HTERT RPE-1 (cell line): ENCODE measurements around the gene PURA.

ENCODE experiments used
- in situ Hi-C: fragments of 300-500 bp; cut with MboI; formaldehyde crosslinking; loops from 4 replicates; pipeline ENCODE4 v1.14.3; 2020; ENCODE audit warnings: low sequenced_read_pairs

PURA gene

DNA sequence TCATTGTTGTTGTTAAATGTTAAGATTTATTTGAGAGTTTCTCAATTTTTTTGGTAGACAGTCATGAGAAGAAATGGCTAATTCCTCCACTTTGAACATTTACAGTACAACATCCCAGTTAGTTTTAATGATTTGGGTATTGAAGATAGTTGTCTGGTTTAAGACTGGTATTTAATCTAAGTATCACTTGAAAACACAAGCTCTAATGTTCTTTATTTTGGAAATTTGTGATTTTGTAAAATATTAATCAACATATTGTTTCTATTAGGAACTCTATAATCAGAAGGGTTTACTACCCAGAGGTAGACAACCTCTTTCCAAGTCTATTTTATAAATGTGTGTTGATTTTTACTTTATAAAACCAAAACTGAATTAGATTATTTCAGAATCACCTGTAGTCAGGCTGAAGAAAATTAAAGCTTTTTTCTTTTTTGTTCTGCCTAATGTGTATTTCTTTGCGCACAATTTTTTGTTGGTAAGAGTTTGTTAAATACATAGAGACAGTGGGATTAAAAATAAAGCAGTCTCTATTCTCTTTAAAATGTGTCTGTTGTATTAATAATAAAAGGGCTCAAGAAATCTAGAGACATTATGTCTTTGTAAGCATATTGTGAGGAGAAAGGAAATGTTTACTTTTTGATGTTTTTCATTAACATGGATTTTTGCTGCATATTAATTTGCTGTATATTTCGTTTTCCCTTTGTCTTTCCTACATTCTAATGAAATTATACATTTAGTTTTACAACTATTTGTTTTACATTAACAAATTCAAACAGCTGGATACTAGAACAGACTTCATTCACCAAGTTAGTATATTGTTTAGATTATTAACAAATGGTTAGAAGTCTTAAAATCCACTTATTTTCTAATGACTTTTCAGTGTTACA, 3.9 kb upstream of the PURA start:
- in situ Hi-C loops, result no loop called here

- in situ Hi-C loops, result no loop called here
Observed at GRCh38 chr5:140110646-140110957, 3.3 kb upstream of the PURA start.

DNA sequence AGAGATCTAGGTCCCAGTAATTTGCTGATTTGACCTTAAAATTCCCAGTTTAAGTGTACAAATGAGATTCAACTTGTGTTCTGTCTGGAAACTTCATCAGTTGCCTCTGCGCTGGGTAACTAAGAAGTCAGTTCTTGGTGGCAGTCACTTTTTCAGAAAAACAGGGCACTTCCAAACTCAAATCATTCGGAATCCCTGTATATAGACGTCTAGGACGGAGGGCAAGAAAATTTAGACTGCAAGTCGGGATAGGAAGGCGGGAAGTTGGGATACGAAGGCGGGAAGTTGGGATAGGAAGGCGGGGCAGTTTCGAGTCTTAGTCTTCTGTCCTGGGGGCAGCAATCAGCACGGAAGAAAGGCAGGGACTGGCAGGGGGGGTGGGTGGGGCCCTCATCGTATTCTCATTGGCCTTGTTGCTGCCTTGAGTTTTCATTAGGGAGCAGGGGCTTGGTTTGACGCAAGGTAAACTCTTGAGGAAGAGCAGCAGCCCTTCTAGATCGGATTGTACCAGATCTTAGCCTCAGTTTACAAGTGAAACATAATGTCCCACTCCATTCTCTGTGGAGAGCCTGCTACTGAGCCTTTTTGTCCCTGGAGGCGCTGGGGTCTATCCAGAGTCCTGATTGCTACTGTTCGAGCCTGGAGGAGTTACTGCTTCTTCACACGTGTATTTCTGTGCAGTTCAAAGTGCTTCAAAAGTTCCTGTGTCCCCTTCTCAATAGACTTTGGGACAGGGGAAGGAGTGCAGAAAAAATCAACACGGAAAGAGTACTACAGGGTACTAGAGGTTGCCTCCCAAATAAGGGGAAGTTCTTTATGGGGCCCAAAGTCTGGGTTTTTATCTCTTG, 2.7 kb upstream of the PURA start:
- in situ Hi-C loops, result no loop called here

- in situ Hi-C loops, result no loop called here
Observed at GRCh38 chr5:140111859-140112551, 1.9 kb upstream of the PURA start.

DNA sequence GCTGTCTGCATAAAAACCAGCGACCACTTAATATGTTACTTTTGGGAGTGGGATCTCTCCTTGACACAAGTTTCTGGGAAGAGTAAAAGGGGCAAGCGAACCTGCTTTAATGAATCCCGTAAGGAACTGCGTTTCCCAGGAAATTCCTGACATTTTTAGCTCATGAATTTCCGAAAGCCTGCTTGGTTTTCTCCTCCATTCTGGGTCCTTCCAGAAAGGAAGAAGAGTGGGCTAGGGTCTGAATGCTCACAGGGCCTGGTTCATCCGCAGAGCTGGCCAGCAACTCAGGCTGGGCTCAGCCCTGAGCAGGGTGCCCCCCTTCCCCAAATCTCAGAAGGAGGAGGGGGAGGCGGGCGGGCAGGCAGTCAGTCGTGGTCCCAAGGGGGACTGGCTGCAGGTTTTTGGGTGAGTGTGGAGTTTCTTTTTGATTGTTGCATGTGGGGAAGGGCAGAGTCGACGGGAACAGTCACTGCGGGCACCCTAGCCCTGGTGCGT, 1.2 kb upstream of the PURA start:
- in situ Hi-C loops, result no loop called here

DNA sequence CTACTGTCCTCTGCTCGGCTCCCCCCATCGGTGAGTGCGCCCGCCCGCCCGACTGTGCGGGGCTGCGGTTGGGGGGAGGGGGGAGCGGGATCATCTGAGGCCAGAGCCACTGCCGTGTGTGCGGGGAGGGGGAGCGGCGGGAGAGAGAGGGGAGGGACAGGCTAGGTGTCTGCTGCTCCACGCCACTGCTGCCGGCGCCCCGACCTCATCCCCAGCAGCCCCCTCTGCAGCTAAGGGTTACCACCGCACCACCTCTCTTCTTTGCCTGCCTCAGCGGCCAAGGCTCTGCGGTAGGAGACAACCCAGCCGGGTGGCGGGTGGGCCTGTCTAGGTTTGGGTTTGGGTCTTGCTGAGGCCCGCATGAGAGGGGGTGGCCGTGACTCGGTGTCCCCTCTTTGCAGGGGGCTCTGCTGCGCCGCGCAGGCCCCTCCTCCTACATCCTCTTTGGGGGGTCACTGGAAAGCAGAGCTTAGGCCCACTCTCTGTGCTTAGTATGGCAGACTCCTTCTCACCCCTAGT, 670 bp upstream of the PURA start:
- in situ Hi-C loops, result no loop called here

GRCh38 chr5:140114341-140115185, 654 bp downstream of the PURA start:
- in situ Hi-C loops, result no loop called here

GRCh38 chr5:140115186-140115500, 1.2 kb downstream of the PURA start:
- in situ Hi-C loops, result no loop called here

- in situ Hi-C loops, result no loop called here
Observed at GRCh38 chr5:140116716-140117115, 2.8 kb downstream of the PURA start.

GRCh38 chr5:140117523-140117922, 3.6 kb downstream of the PURA start:
- in situ Hi-C loops, result no loop called here

DNA sequence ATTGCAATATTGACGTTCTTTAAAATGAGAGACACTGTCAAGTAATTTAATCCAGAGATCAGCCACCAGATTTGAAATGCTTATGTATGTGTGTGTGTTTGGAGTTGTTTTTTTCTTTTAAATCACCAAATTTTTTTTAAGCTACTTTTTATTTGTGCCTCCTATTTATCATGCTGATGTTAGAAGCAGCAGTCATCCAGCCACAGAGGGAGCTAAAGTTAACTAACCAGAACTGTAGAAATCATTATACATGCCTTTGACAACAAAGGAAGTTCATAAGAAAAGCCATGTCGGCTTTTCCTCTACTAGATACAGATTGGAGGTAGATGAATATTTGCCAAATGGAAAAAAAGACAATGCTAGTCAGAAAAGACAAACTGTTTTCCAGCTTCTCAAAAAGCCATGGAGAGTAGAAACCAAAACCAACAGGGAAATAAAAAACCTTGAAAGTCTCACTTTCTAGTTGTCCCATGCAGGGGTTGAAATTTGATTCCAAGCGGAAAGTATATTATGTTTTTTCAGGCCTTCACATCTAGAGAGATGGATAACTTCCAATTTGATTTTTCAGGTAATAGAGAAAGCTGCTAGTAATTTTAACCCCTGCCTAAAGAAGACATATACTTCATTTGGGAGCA, 4.5 kb downstream of the PURA start:
- in situ Hi-C loops, result no loop called here

DNA sequence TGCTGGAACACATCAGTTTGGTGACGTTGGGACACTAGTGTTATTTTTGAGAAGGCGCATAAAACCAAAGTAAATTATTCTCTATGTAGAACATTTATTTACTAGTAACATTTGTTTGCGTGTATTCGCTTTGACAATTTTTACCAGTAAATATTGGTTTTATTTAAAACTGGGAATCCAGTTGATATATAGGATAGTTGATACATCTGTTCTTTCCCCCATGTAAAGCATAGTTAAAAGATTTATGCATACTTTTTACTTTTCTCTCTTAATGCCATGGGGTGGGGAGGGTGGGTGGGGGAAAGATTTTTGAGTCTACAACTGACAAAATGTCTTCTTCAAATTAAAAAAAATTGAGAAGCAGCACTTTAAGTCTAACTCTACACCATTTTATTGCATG, 11.7 kb downstream of the PURA start, which contains the start of gene IGIP:
Gene IGIP, plus strand, starts transcription at position 301 of the 400 bp plus-strand sequence. CDS start 2,540 bp downstream, outside the sequence.
- in situ Hi-C loops, result no loop called here

DNA sequence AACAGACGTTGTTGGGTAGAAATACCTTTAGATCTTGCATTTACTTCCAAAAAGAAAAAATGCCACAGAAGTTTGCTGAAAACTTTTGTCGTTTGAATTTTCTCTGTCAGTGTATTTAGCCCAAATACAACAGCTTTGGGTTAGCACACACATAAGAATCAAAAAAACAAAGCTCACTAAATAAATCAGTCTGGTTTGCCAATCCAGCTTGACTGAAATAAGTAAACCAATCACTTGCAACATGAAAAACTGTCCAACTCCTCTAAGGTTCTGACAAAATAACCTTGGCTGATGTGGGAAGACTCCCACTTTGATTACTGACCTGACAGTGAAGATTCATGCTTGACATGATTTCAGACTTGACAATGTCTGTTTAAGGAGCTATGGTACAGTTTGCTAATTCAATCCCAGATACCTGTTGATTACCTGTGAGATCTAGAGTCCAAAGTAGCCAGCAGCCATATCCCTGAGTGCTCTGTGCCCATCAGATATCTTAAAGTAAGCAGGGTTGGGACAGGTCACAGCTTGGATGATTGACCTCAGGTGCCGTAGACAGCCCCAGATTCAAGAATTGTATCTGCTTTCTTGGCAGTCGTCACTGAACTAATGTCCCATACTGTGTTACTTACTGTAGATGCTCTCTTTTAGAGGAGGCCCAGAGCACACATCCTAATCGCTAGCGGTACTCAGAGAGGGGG, 12.6 kb downstream of the PURA start:
- in situ Hi-C loops, result no loop called here

- in situ Hi-C loops, result no loop called here
Observed at GRCh38 chr5:140128376-140128775, 14.5 kb downstream of the PURA start.

DNA sequence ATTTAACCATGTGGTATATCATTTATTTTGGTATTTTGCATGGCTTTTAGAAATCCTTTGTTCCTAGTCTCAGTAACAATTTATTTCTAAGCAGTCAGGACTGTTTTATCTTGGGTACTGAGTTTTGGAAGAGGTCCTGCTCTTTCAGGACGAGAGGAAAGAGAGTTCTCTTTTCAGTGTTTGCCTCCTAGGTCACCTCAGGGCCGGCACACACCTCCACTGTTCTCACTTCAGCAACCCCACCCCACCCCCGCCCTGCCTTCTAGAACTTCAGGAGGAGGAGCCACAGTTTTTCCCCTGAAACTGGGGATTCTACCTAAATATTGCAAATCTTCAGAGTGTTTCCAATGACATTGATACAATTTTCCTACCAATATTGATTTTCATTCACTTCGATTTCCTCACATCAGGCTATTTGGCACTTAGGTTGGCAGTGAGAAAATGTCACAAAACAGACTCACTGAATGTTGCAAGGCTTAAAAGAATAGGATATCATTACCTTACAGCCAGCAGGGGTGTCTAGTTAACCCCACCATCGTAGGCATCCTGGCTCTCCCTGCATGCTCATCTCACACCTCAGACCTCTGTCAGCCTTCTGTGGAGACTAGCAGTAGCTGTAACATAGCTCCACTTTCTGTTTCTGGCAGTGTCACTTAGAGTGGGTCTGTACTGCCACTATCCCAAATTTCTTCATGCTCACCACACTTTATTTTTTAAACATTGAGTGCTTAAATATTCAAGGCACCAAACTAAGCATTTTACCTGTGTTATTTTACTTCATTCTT, 17.2 kb downstream of the PURA start:
- in situ Hi-C loops, result no loop called here

DNA sequence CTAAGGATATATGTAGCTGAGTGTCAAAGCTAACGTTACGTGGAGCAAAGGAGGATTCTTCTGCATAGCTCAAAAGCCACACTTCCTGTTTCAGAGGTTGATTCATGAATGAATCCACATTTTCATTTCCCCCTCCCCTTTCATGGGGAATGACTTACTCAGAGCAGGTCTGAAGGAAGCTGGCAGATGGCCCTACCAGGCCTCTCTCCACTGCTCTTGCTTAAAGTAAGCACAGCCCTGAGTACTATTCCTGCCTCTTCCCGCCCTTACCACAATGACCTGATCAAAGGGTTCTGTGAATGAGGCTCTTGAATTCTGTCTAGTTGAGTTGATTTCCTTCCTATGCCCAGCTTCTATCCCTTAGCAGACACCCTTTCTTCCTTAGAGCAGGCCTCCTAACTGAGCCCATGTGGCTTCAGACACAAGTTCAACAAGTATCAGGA, 18.1 kb downstream of the PURA start:
- in situ Hi-C loops, result no loop called here

DNA sequence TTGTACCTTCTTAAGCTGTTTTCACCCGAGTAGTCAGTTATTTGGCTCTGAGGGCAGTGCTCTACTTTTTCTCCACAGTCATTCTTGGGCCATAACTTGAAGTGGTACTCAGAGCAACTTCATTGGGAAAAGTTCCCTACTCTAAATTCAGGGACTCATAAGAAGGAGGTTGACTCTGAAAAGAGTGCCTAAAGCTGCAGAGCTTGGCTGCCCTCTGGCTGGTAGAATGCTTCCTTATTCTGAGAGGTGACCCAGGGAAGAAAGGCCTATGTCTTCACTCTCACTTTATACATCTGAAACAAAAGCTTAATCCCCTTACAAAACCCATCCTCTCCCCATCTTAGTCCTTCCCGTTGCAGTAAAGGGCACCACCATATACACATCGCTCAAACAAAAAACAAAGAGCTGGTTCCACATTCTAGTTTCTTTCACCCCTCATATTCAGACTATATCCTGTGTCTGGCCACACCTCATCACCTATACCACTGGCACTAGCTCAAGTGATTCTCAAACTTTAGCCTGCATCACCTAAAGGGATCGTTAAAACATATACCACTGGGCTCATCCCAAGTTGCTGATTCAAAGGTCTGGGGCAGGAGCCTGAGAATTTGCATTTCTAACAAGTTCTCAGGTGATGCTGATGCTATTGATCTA, 19.7 kb downstream of the PURA start:
- in situ Hi-C loops, result no loop called here
